Measurements from ENCODE around the gene SIX2.

Gene SIX2

DNA sequence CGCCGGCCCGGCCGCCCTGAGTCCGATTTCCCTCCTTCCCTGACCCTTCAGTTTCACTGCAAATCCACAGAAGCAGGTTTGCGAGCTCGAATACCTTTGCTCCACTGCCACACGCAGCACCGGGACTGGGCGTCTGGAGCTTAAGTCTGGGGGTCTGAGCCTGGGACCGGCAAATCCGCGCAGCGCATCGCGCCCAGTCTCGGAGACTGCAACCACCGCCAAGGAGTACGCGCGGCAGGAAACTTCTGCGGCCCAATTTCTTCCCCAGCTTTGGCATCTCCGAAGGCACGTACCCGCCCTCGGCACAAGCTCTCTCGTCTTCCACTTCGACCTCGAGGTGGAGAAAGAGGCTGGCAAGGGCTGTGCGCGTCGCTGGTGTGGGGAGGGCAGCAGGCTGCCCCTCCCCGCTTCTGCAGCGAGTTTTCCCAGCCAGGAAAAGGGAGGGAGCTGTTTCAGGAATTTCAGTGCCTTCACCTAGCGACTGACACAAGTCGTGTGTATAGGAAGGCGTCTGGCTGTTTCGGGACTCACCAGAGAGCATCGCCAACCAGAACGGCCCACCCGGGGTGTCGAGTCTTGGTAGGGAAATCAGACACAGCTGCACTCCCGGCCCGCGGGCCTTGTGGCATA is 4.6 kb downstream of the SIX2 start:
- Histone ChIP-seq H3K27me3 (peaks cover 100% of the 10 kb centered on the region), H3K36me3 (no peaks in the 10 kb centered on the region), H3K4me1 (ENCODE audit: control insufficient read depth in 1 of 2, insufficient read depth in 1 of 2, low read depth in 1 of 2, low read length in 1 of 2) (peaks cover 9 to 22% of the 10 kb centered on the region in 2 experiments), H3K4me3 (ENCODE audit: low read depth in 1 of 2, low read length in 1 of 2) (no peak overlapping the region), H3K9me3 (no peaks in the 10 kb centered on the region), H3K27ac (no peak overlapping the region)
- TF ChIP-seq, protein P1, sequence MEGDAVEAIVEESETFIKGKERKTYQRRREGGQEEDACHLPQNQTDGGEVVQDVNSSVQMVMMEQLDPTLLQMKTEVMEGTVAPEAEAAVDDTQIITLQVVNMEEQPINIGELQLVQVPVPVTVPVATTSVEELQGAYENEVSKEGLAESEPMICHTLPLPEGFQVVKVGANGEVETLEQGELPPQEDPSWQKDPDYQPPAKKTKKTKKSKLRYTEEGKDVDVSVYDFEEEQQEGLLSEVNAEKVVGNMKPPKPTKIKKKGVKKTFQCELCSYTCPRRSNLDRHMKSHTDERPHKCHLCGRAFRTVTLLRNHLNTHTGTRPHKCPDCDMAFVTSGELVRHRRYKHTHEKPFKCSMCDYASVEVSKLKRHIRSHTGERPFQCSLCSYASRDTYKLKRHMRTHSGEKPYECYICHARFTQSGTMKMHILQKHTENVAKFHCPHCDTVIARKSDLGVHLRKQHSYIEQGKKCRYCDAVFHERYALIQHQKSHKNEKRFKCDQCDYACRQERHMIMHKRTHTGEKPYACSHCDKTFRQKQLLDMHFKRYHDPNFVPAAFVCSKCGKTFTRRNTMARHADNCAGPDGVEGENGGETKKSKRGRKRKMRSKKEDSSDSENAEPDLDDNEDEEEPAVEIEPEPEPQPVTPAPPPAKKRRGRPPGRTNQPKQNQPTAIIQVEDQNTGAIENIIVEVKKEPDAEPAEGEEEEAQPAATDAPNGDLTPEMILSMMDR (IDR thresholded peaks at IDR 0.05) = no peak

DNA sequence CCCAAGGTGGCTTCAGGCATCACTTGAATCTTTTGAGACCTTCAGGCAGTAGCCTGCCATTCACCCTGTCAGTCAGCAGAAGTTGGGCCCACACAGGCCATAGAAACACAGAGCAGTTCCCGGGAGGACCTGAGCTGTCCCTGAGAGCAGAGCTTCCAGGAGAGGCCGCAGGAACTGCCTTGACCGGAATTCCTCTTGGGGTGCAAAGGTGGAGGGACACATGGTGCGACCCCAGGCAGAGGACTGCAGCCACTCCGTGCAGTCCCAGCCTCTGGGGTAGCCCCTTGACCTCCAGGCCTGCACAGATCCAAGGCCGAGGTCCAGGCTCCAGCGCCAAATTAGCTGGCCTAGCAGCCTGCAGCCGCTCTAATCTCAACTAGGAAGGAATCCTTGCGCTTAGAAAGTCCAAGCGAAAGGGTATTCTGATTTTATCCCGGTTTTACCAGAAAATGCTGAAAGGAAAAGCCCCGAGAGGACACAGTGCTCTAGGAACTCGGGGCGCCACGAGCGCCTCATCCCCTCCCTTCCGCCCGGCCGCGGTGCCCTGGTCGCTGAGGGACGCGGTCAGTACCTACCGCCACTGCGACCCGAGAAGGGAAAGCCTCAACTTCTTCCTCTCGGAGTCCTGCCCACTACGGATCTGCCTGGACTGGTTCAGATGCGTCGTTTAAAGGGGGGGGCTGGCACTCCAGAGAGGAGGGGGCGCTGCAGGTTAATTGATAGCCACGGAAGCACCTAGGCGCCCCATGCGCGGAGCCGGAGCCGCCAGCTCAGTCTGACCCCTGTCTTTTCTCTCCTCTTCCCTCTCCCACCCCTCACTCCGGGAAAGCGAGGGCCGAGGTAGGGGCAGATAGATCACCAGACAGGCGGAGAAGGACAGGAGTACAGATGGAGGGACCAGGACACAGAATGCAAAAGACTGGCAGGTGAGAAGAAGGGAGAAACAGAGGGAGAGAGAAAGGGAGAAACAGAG is 5.4 kb downstream of the SIX2 start:
- no peaks in the 10 kb centered on the region for H3K36me3 ChIP-seq
- no peak overlapping the region for H3K27ac ChIP-seq
- H3K4me1 ChIP-seq (ENCODE audit: control insufficient read depth in 1 of 2, insufficient read depth in 1 of 2, low read depth in 1 of 2, low read length in 1 of 2) = peaks cover 7 to 14% of the 10 kb centered on the region in 2 experiments
- H3K9me3 ChIP-seq = no peaks in the 10 kb centered on the region
- H3K27me3 ChIP-seq = peaks cover 100% of the 10 kb centered on the region
- TF ChIP-seq, protein P1 (IDR thresholded peaks at IDR 0.05) = no peak
- H3K4me3 ChIP-seq (ENCODE audit: low read depth in 1 of 2, low read length in 1 of 2) = no peak overlapping the region

DNA sequence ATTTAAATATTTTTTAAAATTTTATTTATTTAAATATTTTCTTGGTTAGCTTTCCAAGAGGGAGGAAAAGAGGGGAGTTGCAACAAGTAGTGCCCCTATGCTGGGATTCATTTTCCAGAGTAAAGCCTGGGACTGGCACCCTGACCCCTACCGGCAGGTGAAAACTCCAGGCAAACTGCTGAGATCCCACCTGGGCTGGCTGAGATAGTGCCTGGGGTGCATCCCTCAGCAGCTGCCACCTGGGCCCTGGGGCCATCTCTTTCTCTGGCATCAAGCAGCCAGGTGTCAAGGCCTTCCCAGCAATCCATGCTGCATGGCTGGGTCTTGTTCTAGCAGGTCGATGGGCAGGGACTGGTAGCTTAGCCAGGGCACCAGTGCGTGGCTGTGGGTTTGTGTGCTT is 6.6 kb downstream of the SIX2 start:
- Histone ChIP-seq H3K4me3 (ENCODE audit: low read depth in 1 of 2, low read length in 1 of 2) (no peak overlapping the region), H3K9me3 (no peaks in the 10 kb centered on the region), H3K36me3 (no peaks in the 10 kb centered on the region), H3K4me1 (ENCODE audit: control insufficient read depth in 1 of 2, insufficient read depth in 1 of 2, low read depth in 1 of 2, low read length in 1 of 2) (peaks cover 0 to 7% of the 10 kb centered on the region in 2 experiments), H3K27ac (no peak overlapping the region), H3K27me3 (peaks cover 100% of the 10 kb centered on the region)
- TF ChIP-seq, protein P1 (IDR thresholded peaks at IDR 0.05) = no peak

GRCh38 chr2:45001869-45002385 is 7.3 kb downstream of the SIX2 start:
- Histone ChIP-seq H3K4me3 (ENCODE audit: low read depth in 1 of 2, low read length in 1 of 2) (no peak overlapping the region), H3K27ac (no peak overlapping the region), H3K4me1 (ENCODE audit: control insufficient read depth in 1 of 2, insufficient read depth in 1 of 2, low read depth in 1 of 2, low read length in 1 of 2) (peaks cover 0 to 7% of the 10 kb centered on the region in 2 experiments), H3K9me3 (no peaks in the 10 kb centered on the region), H3K27me3 (peaks cover 100% of the 10 kb centered on the region), H3K36me3 (no peaks in the 10 kb centered on the region)
- TF ChIP-seq, protein P1 (IDR thresholded peaks at IDR 0.05) = no peak

GRCh38 chr2:45000921-45001868 is 8.1 kb downstream of the SIX2 start:
- no peaks in the 10 kb centered on the region for H3K36me3 ChIP-seq
- no peaks in the 10 kb centered on the region for H3K9me3 ChIP-seq
- H3K4me3 ChIP-seq (ENCODE audit: low read depth in 1 of 2, low read length in 1 of 2) = no peak overlapping the region
- H3K27ac ChIP-seq = no peak overlapping the region
- peaks cover 100% of the 10 kb centered on the region for H3K27me3 ChIP-seq
- TF ChIP-seq, protein P1 (IDR thresholded peaks at IDR 0.05) = no peak
- H3K4me1 ChIP-seq (ENCODE audit: control insufficient read depth in 1 of 2, insufficient read depth in 1 of 2, low read depth in 1 of 2, low read length in 1 of 2) = peaks cover 0 to 7% of the 10 kb centered on the region in 2 experiments
